GM18861 (cell line): Measurements from ENCODE around the gene PITPNC1.
"Not testable (repeated sequence)": the region's sequence is repeated elsewhere in the genome, so short reads cannot be mapped to it uniquely, and the experiment has no call there.

Source experiments
- ATAC-seq: cut with Tn5 transposase; IDR thresholded peaks from one replicate; pipeline ENCODE4 v1.9.1; 2021; ENCODE audit not compliant: unreplicated experiment

The PITPNC1 gene

GRCh38 chr17:67571478-67571877 lies 194.4 kb downstream of the PITPNC1 start:
- ATAC-seq = no peak

GRCh38 chr17:67573987-67574657 lies 197.0 kb downstream of the PITPNC1 start:
- ATAC-seq = peak; percentile 3

- peak; percentile 32 for ATAC-seq
Measured at GRCh38 chr17:67574658-67575293, 197.7 kb downstream of the PITPNC1 start.

GRCh38 chr17:67575325-67575724 lies 198.2 kb downstream of the PITPNC1 start:
- ATAC-seq = peak; percentile 28

GRCh38 chr17:67576471-67577115 lies 199.5 kb downstream of the PITPNC1 start:
- no peak for ATAC-seq

- ATAC-seq = no peak
Measured at GRCh38 chr17:67577429-67578141, 200.5 kb downstream of the PITPNC1 start.

GRCh38 chr17:67578142-67578457 lies 201.0 kb downstream of the PITPNC1 start:
- ATAC-seq = no peak

GRCh38 chr17:67578679-67579405 lies 201.8 kb downstream of the PITPNC1 start:
- not testable (repeated sequence) for ATAC-seq

- ATAC-seq = no peak
Measured at GRCh38 chr17:67582673-67583081, 205.6 kb downstream of the PITPNC1 start.

GRCh38 chr17:67585077-67585602 lies 208.1 kb downstream of the PITPNC1 start:
- no peak for ATAC-seq

- ATAC-seq = no peak
Measured at GRCh38 chr17:67588326-67588725, 211.2 kb downstream of the PITPNC1 start.

- peak; percentile 50 for ATAC-seq
Measured at GRCh38 chr17:67594115-67594880, 217.2 kb downstream of the PITPNC1 start.

- ATAC-seq = no peak
Measured at GRCh38 chr17:67600408-67600807, 223.3 kb downstream of the PITPNC1 start.

- no peak for ATAC-seq
Measured at GRCh38 chr17:67601897-67602296, 224.8 kb downstream of the PITPNC1 start.

GRCh38 chr17:67602444-67602843 lies 225.4 kb downstream of the PITPNC1 start:
- no peak for ATAC-seq

- ATAC-seq = no peak
Measured at GRCh38 chr17:67602974-67603373, 225.9 kb downstream of the PITPNC1 start.

- no peak for ATAC-seq
Measured at GRCh38 chr17:67605256-67605912, 228.3 kb downstream of the PITPNC1 start.

- ATAC-seq = no peak
Measured at GRCh38 chr17:67606471-67606870, 229.4 kb downstream of the PITPNC1 start.

GRCh38 chr17:67606896-67607604 lies 230.0 kb downstream of the PITPNC1 start:
- ATAC-seq = no peak
